ENCODE results near the gene LEKR1.

- TF ChIP-seq YY1 (IDR thresholded peaks at IDR 0.05; ENCODE audit: insufficient read depth, insufficient read length) (no peak), ZNF274 (IDR thresholded peaks at IDR 0.05; ENCODE audit: low read depth, low read length) (no peak)
Measured at GRCh38 chr3:156985711-156986110, 159.6 kb downstream of the LEKR1 start.
